ENCODE measurements around the gene KRABD2.
"Not testable (repeated sequence)": the region's sequence is repeated elsewhere in the genome, so short reads cannot be mapped to it uniquely, and the experiment has no call there.

KRABD2 gene

DNA sequence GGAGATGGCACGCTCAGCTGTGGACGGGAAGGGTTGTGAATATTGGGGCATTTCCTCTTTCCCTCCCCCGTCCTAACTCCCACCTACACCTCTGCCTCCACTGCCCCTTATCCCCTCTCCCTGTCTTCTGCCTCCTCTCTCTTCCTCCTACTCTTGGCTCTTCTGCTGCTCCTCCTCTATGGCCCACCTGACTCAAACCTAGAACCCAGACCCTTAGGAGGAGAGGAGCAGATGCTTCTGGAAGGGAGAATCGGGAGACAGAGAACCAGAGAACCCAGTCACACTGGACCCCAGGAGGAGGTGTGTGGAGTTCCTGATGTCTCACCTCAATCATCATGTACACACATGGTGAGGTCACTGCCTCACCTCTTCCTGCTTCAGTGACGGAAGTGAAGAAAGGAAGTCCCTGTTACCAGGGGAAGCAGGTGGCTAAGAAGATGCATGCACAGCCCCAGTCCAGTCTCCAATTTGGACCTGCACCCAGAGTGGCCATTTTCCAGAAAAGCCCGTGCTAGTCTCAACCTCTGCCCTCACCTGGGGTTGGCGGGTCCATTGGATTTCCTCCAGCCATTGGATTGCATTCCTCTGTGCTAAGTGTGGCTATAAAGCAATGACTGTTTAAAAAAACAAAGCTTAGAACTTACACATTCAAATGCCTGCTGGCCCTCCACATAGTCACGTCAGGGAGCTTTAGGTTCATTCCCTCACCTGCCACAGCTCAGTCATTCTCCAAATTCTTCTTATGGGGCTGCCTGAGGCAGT lies 17.1 kb upstream of the KRABD2 start:
- peak; percentile 66 for FAIRE-seq
- DNase-seq (ENCODE audit: extremely low spot score, insufficient read length, low read depth): no peak

DNA sequence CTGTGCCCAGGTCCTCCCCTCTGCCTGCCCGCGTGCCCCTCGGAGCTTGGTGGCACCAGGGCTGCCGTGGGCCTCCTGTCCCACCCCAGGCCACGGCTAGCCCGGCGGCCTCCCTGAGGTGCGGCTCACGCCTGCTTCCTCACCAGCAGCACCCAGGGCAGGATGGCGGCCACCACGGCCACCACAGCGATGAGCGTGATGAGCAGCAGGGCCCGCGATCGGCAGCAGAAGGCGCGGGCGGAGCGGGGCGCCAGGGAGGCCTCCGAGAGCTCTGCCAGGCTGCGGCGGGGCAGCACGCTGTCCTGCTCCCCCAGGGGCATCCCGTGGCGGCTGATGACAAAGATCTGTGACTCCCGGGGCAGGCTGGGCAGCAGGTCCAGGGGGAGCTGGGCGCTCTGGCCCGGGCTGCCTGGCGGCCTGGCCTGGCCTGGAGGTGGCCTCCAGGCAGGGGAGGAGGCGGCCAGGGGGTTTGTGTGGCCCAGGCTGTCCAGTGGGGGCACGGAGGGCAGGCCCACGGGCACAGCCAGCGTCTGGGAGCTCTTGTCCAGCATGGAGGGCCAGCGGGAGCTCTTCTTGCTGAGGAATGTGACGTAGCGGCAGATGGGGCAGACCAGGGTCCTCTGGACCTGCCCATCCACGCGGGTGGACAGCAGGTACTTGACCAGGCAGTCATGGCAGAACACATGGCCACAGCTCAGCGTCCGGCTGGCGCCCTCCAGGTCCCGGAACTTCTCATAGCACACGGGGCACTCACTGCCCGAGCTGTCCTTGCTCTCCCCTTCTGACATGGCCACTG lies 16.4 kb upstream of the KRABD2 start:
- FAIRE-seq: no peak
- no peak for DNase-seq (ENCODE audit: extremely low spot score, insufficient read length, low read depth)

DNA sequence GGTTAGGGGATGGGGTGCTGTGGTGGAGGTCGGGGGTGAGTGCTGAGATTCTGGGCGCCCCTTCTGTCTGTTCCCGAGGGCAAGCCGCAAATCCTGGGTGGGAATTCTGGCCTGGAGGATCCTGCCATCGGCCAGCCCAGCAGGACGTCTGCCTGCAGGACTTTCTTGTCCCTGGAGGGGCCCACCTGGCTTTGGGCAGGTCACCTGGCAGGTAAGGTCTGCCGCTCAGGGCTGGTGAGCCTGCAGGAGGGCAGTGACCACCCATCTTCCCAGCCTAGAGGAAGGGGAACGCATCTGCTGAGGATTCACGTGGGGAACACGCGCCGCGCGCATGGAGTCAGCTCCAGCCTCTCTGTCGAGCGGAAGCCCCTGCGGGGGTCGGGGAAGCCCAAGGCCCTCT lies 15.8 kb upstream of the KRABD2 start:
- FAIRE-seq: no peak
- DNase-seq (ENCODE audit: extremely low spot score, insufficient read length, low read depth): no peak

GRCh38 chr17:8391711-8392110 lies 15.2 kb upstream of the KRABD2 start:
- FAIRE-seq (no peak), DNase-seq (ENCODE audit: extremely low spot score, insufficient read length, low read depth) (no peak)

- no peak for DNase-seq (ENCODE audit: extremely low spot score, insufficient read length, low read depth)
- FAIRE-seq: no peak
Measured at GRCh38 chr17:8387914-8388651, 11.6 kb upstream of the KRABD2 start.

DNA sequence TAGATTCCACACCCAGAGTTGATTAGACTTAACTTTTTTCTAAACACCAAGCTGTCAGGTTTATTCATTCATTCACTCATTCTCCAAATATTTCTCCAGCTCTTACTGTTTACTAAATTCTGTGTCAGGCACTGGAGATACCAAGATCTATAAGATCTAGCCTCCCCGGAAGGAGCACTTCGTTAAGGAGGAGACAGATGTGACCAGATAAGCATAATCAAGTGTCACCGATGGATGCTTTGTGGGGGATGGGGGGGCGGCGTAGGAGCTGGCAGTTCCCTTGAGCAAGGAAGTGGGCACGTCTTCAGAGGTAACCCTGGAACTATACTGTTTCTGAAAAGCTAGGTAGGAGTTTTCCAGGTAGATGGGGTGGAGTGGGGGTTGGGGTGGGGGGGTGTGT lies 10.3 kb upstream of the KRABD2 start:
- DNase-seq (ENCODE audit: extremely low spot score, insufficient read length, low read depth) (no peak), FAIRE-seq (no peak)

DNA sequence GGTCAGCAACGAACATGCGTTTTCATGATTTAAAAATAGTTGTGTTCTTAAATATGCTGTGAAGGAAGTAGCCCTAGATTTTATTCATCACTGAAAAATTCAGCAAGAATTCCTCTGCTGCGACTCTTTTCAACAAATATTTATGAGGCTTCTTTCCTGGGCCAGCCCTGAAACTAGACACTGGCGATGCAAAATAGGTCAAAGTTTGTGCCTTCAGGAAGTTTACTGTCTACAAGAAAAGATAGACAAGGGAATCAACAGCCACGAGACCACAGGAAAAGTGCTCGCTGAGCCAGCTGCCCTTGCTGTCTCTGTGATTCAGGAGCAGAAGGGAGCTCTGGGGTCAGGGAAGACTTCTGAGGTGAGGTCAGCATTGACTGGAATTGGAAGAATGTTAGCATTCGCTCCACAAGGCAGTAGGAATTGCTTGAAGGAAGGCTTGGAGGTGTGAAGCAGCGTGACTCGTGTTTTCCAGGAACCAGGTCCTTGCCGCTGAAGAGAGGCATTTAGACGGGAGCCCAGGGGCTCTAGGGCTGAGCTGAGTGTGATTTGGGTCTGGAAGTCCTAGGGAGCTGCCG lies 8.4 kb upstream of the KRABD2 start:
- DNase-seq (ENCODE audit: extremely low spot score, insufficient read length, low read depth): no peak
- no peak for FAIRE-seq

- peak; percentile 97 for FAIRE-seq
- peak; percentile 93 for DNase-seq (ENCODE audit: extremely low spot score, insufficient read length, low read depth)
Measured at GRCh38 chr17:8383143-8383822, 6.8 kb upstream of the KRABD2 start, which contains the start of gene RPL26. Gene RPL26, minus strand, starts transcription at chr17:8383193. Its CDS starts 883 bp downstream, at chr17:8382310.

DNA sequence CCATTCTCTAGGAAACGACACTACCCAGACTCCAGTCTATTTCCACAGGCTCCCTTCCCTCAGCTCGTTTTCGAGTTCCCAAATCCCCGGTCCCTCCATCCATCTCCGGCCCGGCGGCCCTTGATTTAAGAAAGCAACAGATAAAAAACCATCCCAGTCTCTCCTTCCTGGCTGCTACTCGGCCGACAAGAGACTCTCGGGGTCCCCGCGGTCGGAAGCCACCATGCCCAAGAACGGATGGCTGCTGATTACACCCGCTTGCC lies 6.3 kb upstream of the KRABD2 start:
- DNase-seq (ENCODE audit: extremely low spot score, insufficient read length, low read depth): no peak
- FAIRE-seq: no peak

GRCh38 chr17:8382052-8382879 lies 5.8 kb upstream of the KRABD2 start:
- FAIRE-seq (peak; percentile 5), DNase-seq (ENCODE audit: extremely low spot score, insufficient read length, low read depth) (no peak)

DNA sequence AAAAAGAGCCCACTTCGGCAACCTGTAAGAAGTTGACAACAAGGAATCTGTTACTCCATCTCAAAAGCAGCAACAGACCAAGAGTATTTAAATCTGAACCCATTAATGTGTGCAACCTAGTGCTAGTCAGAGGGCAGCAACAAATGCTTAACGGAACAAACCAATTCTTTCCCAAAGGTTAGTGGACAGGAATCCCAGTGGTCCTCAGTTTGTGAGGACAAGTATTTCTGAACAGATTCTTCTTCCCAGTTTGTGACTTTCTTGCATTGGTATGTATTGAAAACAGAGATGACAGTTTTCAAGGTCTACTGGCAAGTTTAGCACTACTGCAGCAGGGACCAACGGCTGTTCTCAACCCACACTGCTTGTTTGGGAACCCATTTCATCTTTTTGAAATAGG lies 3.5 kb upstream of the KRABD2 start:
- FAIRE-seq (no peak), DNase-seq (ENCODE audit: extremely low spot score, insufficient read length, low read depth) (no peak)

- not testable (repeated sequence) for DNase-seq (ENCODE audit: extremely low spot score, insufficient read length, low read depth); FAIRE-seq
Measured at GRCh38 chr17:8378117-8378516, 1.6 kb upstream of the KRABD2 start.

- no peak for DNase-seq (ENCODE audit: extremely low spot score, insufficient read length, low read depth)
- FAIRE-seq: no peak
Measured at GRCh38 chr17:8377422-8377821, 918 bp upstream of the KRABD2 start.

- DNase-seq (ENCODE audit: extremely low spot score, insufficient read length, low read depth) (no peak), FAIRE-seq (no peak)
Measured at GRCh38 chr17:8375738-8376259, 705 bp downstream of the KRABD2 start.

DNA sequence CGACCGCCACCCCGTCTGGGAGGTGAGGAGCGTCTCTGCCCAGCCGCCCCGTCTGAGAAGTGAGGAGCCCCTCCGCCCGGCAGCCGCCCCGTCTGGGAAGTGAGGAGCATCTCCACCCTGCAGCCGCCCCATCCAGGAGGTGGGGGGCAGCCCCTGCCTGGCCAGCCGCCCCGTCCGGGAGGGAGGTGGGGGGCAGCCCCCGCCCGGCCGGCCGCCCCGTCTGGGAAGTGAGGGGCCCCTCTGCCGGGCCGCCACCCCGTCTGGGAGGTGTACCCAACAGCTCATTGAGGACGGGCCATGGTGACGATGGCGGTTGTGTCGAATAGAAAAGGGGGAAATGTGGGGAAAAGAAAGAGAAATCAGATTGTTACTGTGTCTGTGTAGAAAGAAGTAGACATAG lies 2.6 kb downstream of the KRABD2 start:
- DNase-seq (ENCODE audit: extremely low spot score, insufficient read length, low read depth); FAIRE-seq: not testable (repeated sequence)

- DNase-seq (ENCODE audit: extremely low spot score, insufficient read length, low read depth) (no peak), FAIRE-seq (no peak)
Measured at GRCh38 chr17:8372422-8372821, 4.1 kb downstream of the KRABD2 start.

- DNase-seq (ENCODE audit: extremely low spot score, insufficient read length, low read depth): no peak
Measured at GRCh38 chr17:8371786-8372185, 4.7 kb downstream of the KRABD2 start.

DNA sequence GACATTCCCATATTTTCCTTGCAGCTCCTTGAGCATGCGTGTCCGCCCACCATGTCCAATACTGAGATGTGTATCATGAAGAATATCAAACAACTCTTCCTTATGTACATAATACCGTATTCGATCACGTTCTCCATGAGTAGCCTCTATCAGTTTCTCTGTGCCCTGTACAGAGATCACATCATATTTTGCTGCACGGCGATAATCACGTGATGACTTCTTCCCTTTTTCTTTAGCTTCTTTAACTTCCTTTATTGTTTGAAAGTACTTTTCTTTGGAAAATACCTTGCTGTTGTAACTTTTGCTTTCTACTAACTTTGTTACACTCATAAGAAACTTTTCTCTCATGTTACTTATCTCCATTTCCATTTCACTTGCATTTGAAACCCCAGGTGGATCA lies 6.6 kb downstream of the KRABD2 start:
- DNase-seq (ENCODE audit: extremely low spot score, insufficient read length, low read depth) (no peak), FAIRE-seq (no peak)

More at GRCh38 chr17:8371786-8372185, 4.7 kb downstream of the KRABD2 start:
- FAIRE-seq: no peak

DNA sequence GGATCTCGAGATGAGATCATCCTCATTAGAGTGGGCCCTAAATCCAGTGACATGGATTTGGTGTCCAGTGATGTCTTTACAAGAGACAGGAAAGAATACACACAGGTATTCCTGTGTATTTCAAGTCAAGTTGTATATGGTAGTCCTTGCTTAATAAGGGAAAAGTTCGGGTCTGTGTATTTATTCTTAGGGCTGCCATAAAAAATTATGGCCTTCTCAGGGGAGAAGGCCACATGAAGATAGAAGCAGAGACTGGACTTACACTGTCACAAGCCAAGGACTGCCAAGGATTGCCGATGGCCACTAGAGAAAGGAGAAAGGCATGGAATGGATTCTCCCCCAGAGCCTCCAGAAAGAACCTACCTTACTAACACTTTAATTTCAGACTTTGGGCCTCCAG lies 8.3 kb downstream of the KRABD2 start:
- FAIRE-seq (no peak), DNase-seq (ENCODE audit: extremely low spot score, insufficient read length, low read depth) (no peak)
